ENCODE results near the gene NANP. TPM values are rescaled to one million over a fixed set of nuclear protein-coding genes. Genes with fewer than 3 reads are reported as not detected.

NANP gene
- total and polyA plus RNA-seq, 2 of the 13 experiments (the other 11 are each of a cell fraction or from before 2014, with no cell fraction given) = 8.9 to 21.5 TPM

DNA sequence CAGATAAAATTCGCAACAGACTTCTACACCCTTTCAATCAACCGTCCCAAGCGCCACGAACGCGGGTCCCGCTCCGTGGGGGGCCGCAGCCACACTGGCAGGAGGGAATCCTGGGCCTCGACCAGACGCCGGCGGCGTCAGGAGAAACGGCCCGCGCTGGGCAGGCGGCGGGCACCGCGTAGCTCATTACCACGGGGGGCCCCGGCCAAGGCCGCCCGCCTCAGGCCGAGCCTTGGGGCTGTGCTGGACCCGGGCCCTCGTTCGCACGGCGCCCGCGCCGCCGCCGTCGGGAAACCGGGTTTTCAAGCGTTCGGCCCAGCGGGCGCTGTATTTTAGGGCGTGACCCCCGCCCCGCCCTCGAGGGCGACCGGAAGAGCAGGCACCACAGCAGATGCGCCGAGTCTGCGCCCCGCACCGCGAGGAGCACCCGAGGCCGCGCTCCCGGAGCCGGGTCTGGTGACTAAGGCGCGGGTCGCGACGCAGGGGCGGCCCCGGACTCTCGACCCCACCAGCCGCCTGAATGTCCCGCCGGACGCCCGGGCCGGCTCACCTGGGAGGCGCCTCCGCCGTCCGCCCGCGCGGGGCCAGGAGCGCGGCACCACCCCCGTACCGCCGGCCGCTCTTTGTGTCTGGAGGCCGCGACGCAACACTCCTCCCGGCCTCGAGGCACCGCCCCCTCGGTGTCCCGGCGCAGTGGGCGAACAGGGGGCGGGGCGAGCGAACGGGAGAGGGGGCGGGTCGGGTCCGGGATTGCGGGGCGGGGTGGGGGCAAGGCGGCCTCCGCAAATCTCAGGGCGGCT is 38.7 kb downstream of the NANP start, which contains the start of gene NINL (continued):
- no peak for TF ChIP-seq FOSL1 (CRISPR knock-in tag; IDR thresholded peaks at IDR 0.05; ENCODE audit: borderline replicate concordance)
- no peak for TF ChIP-seq WIZ (CRISPR knock-in tag; IDR thresholded peaks at IDR 0.05)
- peak; percentile 22; the same call in 1 of the 2 replicates for TF ChIP-seq ZNF792 (CRISPR knock-in tag; IDR thresholded peaks at IDR 0.05)
- peak; percentile 89; the same call in 1 of the 2 replicates for TF ChIP-seq ZNF451 (CRISPR knock-in tag; IDR thresholded peaks at IDR 0.05)
- TF ChIP-seq TERF1 (CRISPR knock-in tag; IDR thresholded peaks at IDR 0.05) = no peak
- peak; percentile 79 for TF ChIP-seq ZNF574 (CRISPR knock-in tag; IDR thresholded peaks at IDR 0.05)
- TF ChIP-seq ZNF180 (CRISPR knock-in tag; IDR thresholded peaks at IDR 0.05; ENCODE audit: borderline replicate concordance, low read depth) = peak; percentile 18; the same call in 1 of the 2 replicates
- peak; percentile 73 for TF ChIP-seq NR1H2 (CRISPR knock-in tag; IDR thresholded peaks at IDR 0.05; ENCODE audit: borderline replicate concordance, low read depth)
- peak; percentile 22; the same call in 1 of the 2 replicates for TF ChIP-seq NFYB (CRISPR knock-in tag; IDR thresholded peaks at IDR 0.05)
- 0 out of 2 replicates have a peak, but pooled peaks have one; percentile 9 for TF ChIP-seq MAZ (IDR thresholded peaks at IDR 0.05; ENCODE audit: borderline replicate concordance, low read depth, low read length)
- TF ChIP-seq MAZ (CRISPR knock-in tag; IDR thresholded peaks at IDR 0.05; ENCODE audit: low read depth) = peak; percentile 96
- TF ChIP-seq ZSCAN20 (CRISPR knock-in tag; IDR thresholded peaks at IDR 0.05; ENCODE audit: borderline replicate concordance) = peak; percentile 98
- no peak for TF ChIP-seq ZNF253 (CRISPR knock-in tag; IDR thresholded peaks at IDR 0.05; ENCODE audit: borderline replicate concordance)
- peak; percentile 72; the same call in 1 of the 2 replicates for TF ChIP-seq PHF21A (CRISPR knock-in tag; IDR thresholded peaks at IDR 0.05)
- peak; percentile 98 for TF ChIP-seq SKI (IDR thresholded peaks at IDR 0.05; ENCODE audit: partially characterized antibody)
- peak; percentile 70; the same call in 1 of the 2 replicates for TF ChIP-seq ZNF546 (CRISPR knock-in tag; conservative IDR thresholded peaks at IDR 0.05)
- peak; percentile 81; the same call in 1 of the 2 replicates for TF ChIP-seq ZNF616 (CRISPR knock-in tag; IDR thresholded peaks at IDR 0.05; ENCODE audit: low read depth)
- TF ChIP-seq TOE1 (CRISPR knock-in tag; IDR thresholded peaks at IDR 0.05) = 0 out of 2 replicates have a peak, but pooled peaks have one; percentile 82
- TF ChIP-seq SP2 (CRISPR knock-in tag; IDR thresholded peaks at IDR 0.05) = peak; percentile 52; the same call in 1 of the 2 replicates
- TF ChIP-seq ZNF563 (CRISPR knock-in tag; IDR thresholded peaks at IDR 0.05) = peak; percentile 99
- TF ChIP-seq RBM39 (IDR thresholded peaks at IDR 0.05; ENCODE audit: low read depth, low read length, poor library complexity, severe bottlenecking) = peak; percentile 94
- TF ChIP-seq FOXP1 (IDR thresholded peaks at IDR 0.05) = no peak
- no peak for TF ChIP-seq FOXP1 (CRISPR knock-in tag; IDR thresholded peaks at IDR 0.05)
- no peak for TF ChIP-seq HCFC1 (IDR thresholded peaks at IDR 0.05; ENCODE audit: low read depth, low read length)
- peak; percentile 84 for TF ChIP-seq NR2C2 (CRISPR knock-in tag; IDR thresholded peaks at IDR 0.05; ENCODE audit: borderline replicate concordance)
- TF ChIP-seq ZBTB20 (CRISPR knock-in tag; IDR thresholded peaks at IDR 0.05; ENCODE audit: borderline replicate concordance, low read depth) = no peak; the same call in 1 of the 2 replicates
- peak; percentile 88 for TF ChIP-seq HNRNPLL (IDR thresholded peaks at IDR 0.05; ENCODE audit: low read depth, low read length, poor library complexity, severe bottlenecking)
- no peak for TF ChIP-seq NPAS2 (CRISPR knock-in tag; IDR thresholded peaks at IDR 0.05; ENCODE audit: borderline replicate concordance)

Measured in HepG2 (cell line).